HG03139 (cell line): ENCODE measurements around the gene ADH1B.
"Not testable (repeated sequence)": the region's sequence is repeated elsewhere in the genome, so short reads cannot be mapped to it uniquely, and the experiment has no call there.

Source experiments
- ATAC-seq: cut with Tn5 transposase; IDR thresholded peaks from one replicate; pipeline ENCODE4 v1.9.1; 2021; ENCODE audit not compliant: unreplicated experiment

ADH1B gene

DNA sequence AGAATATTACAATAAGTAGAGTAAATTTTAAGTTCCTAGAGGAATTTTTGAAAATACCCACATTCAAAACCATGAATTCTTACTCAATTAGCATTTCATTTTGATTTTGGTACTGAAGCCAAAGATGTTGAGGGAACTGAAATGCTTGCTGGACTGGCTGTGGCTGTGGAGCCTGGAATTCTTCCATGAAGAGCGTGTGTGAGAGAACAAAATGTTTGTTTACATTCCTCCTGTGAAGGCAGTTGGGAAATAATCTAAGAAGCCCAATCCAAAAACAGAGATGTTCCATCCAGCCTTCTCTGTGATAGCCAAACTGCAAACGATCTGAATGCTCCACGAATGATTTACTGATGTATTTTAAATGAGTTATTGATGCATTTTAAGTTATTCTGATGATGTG lies 3.8 kb upstream of the ADH1B start:
- ATAC-seq: no peak

GRCh38 chr4:99324361-99324760 lies 3.2 kb upstream of the ADH1B start:
- no peak for ATAC-seq

- ATAC-seq: no peak
Observed at GRCh38 chr4:99323756-99324155, 2.6 kb upstream of the ADH1B start.

- ATAC-seq: not testable (repeated sequence)
Observed at GRCh38 chr4:99317811-99318210, 3.4 kb downstream of the ADH1B start.

GRCh38 chr4:99317354-99317753 lies 3.8 kb downstream of the ADH1B start:
- no peak for ATAC-seq

DNA sequence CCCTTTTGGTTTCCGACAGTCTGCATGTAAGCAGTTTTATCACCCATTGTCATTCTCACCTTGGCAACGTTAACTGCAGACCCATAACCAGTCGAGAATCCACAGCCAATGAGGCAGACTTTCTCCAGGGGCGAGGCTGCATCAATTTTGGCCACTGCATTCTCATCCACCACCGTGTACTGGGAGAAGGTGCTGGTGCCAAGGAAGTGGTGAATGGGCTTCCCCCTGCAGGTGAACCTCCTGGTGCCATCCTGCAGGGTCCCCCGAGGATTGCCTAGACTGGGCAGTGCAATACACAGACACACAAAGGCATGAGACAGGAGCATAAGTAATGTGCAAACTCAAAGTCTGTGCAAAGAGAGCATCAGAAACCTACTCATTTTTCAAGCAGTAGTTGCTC lies 5.4 kb downstream of the ADH1B start:
- no peak for ATAC-seq

- ATAC-seq: no peak
Observed at GRCh38 chr4:99314211-99314610, 7.0 kb downstream of the ADH1B start.

DNA sequence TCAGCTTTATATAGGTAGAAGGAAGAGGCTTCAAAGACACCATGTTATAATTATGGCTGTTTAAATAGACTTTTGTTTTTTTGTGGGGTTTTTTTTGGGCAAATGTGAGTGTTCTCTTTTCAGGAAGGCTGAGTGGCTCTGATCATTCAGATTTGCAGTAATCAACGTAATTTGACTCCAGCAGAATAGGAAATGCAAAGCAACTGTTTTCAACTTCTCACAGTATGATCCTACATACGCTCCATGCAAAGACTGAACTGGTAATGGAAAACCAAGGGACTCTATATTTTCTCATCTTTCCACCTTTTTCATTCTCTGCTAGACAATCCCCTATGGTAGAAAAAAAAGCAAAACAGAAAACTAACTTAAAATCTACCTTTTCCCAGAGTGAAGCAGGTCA lies 10.8 kb downstream of the ADH1B start:
- no peak for ATAC-seq

DNA sequence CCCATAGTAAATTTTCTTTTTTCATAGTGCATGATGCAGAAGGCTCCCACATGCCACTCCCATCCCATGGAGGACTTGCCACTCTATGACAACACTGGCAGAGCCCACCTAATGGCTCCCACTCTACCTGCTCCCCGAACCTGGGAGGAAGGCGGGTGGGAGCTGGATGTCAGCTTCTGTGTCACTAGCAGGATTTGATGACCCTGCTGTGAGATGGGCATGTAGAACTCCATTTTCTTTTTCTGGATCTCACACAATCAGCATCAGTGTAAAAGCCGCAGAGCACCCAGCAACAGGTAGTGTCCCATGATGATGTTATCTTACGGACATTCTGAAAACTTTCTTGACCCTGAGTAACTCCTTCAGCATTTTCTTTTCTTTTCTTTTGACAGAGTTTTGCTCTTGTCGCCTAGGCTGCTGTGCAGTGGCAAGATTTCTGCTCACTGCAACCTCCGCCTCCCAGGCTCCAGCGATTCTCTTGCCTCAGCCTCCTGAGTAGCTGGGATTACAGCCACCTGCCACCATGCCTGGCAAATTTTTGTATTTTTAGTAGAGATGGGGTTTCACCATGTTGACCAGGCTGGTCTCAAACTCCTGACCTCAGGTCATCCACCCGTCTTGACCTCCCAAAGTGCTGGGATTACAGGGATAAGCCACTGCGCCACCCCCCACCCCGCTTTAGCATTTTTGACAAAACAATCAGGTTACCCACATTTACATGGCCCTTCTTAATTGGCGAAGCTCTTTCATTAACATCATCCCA lies 15.4 kb downstream of the ADH1B start:
- no peak for ATAC-seq

DNA sequence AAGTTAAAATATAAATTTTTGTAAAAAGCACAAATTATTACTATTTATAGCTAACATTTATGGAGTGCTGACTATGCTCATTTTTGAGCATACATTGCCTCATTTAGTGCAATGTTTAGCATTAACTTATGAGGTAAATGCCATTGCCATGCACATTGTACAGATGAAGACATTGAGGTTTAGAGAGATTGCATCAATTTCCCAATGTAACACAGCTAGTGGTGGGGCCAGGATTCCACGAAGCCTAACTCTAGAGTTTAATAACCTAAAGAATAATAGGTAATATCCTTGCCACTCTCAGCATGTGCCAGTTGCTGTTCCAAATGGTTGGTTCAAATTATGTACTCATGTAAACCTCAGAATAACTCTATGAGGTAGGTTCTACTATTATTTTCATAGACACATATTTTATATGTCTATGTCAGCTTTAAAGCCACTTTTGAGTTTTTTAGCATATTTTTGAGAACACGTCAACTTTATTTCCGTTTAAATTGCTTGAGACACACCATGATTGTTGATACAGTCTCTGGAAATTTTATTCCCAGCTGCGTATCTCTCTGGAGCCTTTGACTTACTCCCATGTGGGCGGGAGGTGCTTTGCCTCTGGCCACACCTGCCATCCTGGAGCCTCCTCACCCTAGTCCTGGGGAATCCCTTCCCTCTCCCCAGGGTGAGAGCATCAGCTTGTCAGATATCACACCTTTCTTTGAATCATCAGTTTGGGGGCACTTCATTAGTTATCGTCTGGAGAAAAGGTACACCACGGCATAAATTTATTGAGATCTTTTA lies 19.6 kb downstream of the ADH1B start:
- no peak for ATAC-seq

GRCh38 chr4:99300934-99301333 lies 20.3 kb downstream of the ADH1B start:
- ATAC-seq: no peak

DNA sequence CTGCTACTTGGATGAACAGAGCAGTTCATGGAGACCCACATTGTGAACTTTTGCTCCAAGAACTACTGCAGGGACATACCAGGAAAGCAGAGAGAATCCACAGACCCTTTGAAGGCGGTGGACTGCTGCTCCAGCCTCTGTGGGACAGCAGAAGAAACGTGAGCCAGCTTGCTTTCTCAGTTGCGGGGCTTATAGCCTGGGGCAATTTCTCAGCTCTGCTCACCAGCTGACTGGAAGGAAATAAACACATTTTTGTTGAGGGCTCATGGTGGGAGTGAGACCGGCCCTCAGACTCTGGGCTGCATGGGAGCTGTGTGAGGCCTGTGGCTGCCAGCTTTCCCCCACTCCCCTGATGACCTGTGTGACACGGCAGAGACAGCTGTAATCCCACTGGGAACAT lies 27.8 kb downstream of the ADH1B start:
- ATAC-seq: no peak

DNA sequence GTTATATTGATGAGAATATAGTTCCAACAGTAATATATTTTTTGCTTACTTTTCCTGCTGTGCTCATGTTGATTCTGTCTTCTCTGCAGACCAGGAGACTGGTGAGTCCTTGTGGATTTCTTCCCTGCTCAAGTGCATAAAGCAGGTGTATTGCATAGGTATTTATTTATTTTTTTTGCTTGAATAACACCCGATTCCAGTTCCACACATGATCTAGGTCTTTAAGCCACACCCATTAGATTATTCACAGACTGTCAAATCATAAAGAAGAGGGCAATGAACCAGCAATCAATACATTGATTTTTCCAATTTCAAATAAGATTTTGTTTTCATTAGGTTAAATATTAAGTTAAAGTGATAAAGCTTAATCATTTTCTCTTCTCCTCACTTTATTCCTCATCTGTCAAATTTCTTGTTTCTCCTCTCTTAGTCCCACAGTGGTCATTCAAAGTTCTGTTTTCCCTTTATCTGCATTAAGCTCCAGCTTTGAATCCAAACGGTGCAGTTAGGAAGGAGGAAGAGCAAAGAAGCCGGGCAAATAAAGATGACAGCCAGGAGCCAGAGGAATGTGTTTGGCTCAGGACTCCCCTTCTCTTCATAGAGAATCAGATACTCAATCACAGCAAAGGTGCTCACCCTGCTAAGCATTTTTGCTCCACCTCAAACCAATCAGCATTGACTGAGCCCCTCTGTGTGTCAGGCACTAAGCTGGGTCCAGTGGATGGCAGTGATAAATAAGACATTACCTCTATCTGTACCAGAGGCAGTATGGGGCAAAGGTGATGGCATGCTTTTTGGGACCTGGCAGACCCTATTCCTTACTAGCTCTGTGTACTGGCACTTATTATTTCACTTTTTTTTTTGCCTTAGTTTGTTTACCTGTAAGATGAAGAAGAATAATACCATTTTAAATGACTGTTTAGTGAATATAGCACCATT lies 30.1 kb downstream of the ADH1B start, which contains the start of gene ADH1A:
Gene ADH1A, minus strand, starts transcription at position 138 of the 939 bp plus-strand sequence. Its CDS starts 71 bp downstream, at position 67.
- ATAC-seq: no peak

DNA sequence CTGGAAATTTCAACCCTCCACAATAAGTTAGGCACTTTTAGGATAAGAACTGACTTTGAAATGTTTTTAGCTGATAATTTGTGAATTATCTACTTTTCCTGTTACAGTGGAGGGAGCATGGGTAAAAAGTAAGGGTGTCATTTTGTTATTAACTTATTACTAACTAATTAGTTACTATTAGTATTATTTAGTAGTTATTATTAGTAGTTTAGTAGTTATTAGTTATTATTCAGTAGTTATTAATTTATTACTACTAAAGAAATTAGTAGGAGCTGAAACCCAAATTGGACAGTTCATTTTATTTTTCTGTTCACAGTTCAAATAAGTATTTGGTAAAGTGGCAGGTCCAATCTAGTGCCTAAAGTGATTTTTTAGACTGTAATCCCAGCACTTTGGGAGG lies 35.8 kb downstream of the ADH1B start:
- no peak for ATAC-seq

DNA sequence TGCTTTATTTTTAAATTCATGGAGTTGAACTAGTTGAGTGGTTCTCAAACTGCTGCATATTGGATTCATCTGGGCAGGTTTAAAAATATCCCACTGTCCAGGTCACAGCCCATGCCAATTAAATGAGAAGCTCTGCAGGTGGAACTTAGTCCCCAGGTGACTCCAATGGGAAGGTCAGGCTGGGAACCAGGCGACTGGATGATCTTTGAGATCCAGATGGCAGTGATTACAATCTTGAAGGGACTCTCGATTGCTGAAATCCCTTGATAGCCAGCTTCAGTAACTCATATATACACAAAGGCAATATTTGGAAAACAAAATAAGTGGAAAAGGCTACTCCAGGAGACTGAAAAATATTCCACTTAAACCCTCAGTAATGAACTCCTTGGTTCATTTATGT lies 38.5 kb downstream of the ADH1B start:
- no peak for ATAC-seq

DNA sequence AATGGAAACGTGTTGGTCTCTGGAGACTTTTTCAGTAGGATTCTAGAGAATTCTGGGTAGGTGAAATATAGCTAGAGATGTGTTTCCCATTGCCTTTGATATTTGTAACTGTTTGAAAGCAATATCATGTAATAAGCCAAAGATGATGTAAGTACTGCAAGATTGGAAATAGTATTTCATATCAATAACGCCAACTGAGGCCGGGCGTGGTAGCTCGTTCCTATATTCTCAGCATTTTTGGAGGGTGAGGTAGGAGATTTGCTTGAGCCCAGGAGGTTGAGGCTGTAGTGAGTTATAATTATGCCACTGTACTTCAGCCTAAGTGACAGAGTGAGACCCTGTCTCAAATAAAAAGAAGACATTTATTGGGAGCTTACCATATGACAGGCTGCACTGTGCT lies 39.9 kb downstream of the ADH1B start:
- ATAC-seq: no peak

DNA sequence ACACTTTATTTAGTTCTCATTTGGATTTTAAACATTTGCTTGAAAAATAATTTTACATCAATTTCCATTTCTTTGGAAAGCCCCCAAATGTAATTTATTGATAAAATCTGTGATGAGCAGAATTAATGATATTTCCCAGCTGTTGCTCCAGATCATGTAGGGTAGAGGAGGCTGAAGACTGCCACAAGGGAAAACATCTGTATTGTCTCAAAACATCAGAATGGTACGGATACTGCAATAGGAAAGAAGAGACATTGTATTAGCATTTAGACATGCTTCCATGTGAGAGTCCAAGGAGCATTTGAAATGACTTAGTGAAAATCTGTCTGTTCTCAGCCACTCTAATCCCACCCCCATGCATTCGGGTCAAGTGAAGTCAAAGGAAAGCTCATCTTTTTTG lies 44.8 kb downstream of the ADH1B start:
- ATAC-seq: no peak

- no peak for ATAC-seq
Observed at GRCh38 chr4:99275885-99276284, 45.3 kb downstream of the ADH1B start.

DNA sequence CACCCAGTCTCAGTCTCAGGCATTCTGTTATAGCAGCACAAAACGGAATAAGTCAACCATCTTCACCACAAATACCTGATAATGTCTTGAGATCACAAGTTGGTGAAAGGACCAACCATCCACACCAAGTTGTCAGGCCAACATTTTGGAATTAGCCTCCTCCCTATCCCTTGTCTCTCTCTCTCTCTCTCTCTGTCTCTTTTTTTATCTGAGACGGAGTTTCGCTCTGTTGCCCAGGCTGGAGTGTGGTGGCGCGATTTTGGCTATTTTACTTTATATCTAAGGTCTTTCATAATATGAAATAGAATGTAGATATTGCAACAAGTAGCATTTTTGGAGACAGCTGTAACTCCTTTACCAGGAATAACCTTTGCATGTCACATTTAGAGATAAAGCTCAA lies 46.2 kb downstream of the ADH1B start:
- ATAC-seq: no peak

GRCh38 chr4:99273704-99274103 lies 47.5 kb downstream of the ADH1B start:
- no peak for ATAC-seq

DNA sequence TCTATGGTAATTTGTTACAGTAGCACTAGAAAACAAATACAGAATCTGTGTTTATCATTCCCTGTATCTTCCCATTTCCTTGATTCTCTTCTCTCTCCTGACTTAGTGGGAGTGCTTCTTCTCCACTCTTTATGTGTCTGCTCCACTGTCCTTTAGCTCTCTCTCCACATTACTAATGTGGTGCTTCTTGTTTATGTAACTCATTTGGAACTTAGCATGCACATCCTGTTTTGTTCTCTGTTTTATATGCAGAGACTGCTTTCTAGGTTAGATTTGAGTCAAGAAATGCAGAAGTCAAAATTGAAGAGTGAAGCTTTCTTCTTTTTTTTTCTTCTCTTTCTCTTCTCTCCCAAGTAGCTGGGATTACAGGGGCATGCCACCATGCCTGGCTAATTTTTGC lies 56.3 kb downstream of the ADH1B start:
- ATAC-seq: no peak
